NCI-H774 (cell line): ENCODE measurements around the gene PNPLA1.
"Not testable (repeated sequence)": the region's sequence is repeated elsewhere in the genome, so short reads cannot be mapped to it uniquely, and the experiment has no call there.

Experiments used
- DNase-seq: peaks from one replicate; lab custom pipeline; 2025; lab: John Stamatoyannopoulos, UW

The PNPLA1 gene

DNA sequence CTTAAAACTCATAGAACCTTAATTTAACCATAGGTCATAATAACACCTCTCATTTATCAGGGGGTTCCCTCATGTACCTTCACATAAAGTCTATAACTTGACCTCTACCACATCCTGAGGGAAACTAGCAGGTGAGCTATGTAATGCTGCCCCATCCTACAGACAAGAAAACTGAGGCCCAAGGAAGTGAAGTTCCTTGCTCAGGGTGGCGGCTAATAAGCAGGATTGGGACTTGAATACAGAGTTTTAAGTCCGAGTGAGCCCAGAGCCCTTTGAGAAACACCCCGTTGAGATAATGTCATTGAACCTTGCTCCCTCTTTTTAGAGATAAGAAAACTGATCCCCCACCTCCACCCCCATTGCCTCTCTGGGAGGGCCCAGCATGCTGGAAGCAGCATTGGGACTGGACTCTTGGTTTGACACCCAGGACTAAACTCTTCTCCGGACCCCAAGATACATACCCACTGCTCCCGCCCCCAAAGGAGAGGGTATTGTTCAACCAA is 66.4 kb downstream of the PNPLA1 start:
- DNase-seq, result no peak

DNA sequence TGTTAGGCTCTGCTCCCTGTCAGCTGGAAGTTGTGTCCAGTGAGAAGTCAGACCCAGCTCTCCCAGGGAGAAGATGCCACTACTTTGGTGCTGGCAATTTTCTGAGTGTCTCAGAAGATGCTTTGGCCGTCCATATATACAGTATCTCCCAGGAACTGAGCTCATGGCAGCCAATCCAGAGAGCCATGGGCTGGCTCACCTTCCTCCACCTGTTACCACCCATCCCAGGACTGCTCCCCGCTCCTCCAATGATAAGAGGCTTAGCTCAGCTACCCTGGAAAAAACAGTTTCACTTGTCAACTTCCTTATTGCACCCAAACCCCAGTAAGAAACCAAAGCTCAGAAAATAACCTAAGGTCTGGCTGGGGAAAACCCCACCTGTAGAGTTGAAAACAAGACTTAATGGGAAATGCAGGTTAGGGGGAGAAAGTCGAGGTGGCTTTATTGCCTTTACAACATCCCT is 67.0 kb downstream of the PNPLA1 start, which contains the start of gene BNIP5:
BNIP5 (minus strand) TSS at position 110 of the 463 bp plus-strand sequence. CDS start 6,198 bp downstream, outside the sequence.
- no peak for DNase-seq

DNA sequence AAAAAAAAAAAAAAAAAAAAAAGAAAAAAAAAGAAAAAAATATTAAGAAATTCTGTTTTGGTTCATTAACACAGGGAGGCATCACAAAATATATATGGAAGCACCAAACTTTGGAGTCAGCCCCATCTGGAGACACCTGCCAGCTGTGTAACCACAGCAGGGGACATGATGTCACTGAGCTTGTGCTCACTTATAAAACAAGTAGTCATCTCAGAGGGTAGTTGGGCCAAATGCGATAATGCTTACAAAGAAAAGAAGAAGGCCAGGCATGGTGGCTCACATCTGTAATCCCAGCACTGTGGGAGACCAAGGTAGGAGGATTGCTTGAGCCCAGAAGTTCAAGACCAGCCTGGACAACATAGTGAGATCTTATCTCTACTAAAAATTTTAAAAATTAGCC is 68.0 kb downstream of the PNPLA1 start:
- no peak for DNase-seq

DNA sequence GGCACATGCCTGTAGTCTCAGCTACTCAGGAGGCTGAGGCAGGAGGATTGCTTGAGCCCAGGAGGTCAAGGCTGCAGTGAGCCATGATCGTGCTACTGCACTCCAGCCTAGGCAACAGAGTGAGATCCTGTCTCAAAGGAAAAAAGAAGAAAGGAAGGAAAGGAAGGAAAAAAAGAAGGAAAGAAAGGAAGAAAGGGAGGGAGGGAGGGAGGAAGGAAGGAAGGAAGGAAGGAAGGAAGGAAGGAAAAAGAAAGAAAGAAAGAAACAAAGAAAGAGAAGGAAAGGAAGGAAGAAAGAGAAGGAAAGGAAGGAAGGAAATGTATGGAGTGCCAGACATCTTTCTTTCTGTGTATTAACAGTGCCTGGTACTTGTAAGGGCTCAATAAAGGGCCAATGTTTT is 68.4 kb downstream of the PNPLA1 start:
- DNase-seq, result not testable (repeated sequence)

DNA sequence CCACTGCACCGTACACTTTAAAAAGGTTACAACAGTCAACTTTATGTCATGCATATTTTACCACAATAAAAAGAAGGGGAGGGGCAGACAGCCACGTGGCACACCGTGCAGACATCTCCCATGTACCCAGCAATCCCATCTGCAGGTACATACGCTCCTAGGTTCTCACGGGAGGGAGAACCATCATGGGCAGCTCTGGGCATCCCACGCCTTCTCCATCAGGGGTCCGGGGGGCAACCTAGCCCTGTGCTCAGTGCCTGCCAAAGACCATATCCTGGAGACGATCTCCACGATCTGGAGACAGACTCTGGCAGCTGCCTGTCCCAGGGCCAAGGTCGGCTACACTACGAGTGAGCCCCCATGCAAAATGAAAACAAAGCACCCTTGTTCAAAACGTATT is 69.3 kb downstream of the PNPLA1 start:
- DNase-seq, result no peak

DNA sequence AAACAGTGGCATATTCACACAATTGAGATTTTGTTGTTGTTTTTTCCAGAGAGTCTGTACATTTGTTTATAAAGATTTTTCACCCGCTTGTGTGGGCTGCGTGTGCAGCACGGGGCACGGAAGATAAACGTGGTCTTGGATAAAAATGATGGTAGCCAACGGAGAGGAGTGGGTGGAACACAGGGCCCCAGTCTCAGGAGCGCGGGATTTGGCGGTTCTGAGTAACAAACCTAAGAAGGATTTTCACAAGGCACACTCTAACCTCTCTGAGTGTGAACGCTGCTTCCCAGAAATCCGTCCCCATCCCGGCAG is 70.4 kb downstream of the PNPLA1 start:
- DNase-seq, result no peak

DNA sequence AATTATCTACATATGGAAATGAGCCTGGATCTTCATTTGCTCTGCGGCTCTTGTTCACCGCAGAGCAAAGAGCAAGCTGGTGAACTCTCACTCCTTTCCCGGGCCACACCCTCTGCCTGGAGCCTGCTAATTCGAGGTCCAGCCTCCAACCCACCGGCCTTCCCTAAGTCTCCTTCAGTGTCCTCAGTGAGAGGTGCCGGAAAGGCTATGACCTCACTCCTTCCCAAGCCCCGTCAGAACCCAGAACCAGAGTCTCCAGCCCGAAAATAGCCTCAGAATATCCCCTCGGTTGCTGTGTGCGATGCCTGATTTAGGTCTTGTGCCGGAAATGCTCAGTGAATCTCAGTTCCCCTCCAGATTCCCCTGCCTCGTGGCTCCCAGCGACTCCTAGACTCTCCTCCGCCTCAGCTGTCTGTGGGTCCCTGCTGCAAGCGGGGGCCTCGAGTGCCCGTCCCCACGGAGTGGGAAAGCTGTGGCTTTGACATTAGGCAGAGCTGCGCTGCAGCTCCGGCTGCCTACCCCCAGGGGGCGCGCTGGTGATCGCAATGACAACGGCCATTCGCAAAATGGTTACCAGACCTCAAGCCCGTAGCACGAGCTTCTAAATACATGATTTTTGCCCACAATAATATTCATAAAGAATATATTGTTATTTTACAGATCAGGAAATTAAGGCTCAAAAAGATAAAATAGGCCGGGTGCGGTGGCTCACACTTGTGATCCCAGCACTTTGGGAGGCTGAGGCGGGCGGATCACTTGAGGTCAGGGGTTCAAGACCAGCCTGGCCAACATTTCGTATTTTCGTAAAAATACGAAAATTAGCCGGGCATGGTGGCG is 71.0 kb downstream of the PNPLA1 start:
- peak; percentile 25 for DNase-seq

DNA sequence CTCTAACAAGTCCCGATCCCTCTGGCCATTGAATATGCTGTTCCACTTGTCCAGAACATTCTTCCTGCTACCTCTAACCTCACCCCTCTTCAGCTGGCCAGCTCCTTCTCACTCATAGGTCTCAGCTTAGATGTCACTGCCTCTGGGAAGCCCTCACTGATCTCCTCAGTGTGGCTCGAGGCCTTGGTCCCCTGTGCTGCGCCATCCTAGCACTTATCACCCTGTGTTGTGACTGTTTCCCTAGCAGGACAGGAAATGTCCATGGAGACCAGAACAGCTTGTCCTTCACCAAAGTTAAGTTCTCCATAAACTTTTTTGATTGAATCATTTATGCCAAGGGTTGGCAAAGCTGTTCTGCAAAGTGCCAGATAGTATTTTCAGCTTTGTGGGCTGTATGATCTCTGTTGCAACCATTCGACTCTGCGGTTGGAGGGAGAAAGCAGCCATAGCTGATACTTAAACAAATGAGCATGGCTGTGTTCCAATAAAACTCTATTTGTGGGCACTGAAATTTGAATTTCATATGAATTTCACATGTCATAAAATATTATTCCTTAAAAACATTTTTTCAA is 73.3 kb downstream of the PNPLA1 start:
- no peak for DNase-seq

DNA sequence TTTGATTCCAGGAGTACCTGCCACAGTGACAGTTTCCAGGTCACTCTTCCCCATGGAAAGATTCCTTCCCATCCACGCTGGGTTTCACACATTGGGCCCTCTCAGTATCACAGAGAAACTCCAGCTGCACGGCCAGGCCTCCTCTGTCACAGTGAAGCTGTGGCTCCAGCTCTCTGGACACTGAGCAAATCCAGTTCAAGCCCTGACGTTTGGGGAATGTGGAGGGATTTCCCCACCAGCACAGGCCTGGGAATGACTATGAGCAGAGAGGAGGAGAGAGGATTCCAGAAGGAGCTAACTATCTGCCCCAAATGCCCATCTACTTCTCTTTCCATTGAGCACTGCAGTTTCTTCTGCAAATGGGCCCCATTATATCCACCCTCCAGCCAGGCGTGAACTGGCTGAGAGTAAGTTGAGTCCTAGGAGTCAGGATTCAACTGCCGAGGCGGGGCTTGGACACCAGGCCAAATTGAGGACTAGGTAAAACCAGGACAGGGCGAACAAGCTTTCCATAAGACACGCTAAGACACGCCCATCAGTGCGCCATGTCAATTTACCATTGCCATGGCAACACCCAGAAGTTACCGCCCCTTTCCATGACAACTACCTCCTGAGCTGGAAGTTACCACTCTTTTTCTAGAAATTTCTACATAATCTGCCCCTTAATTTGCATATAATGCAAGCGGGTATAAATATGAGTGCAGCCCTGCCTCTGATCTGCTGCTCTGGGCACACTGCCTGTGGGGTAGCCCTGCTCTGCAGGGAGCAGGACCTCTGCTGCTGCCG is 76.0 kb downstream of the PNPLA1 start:
- no peak for DNase-seq

DNA sequence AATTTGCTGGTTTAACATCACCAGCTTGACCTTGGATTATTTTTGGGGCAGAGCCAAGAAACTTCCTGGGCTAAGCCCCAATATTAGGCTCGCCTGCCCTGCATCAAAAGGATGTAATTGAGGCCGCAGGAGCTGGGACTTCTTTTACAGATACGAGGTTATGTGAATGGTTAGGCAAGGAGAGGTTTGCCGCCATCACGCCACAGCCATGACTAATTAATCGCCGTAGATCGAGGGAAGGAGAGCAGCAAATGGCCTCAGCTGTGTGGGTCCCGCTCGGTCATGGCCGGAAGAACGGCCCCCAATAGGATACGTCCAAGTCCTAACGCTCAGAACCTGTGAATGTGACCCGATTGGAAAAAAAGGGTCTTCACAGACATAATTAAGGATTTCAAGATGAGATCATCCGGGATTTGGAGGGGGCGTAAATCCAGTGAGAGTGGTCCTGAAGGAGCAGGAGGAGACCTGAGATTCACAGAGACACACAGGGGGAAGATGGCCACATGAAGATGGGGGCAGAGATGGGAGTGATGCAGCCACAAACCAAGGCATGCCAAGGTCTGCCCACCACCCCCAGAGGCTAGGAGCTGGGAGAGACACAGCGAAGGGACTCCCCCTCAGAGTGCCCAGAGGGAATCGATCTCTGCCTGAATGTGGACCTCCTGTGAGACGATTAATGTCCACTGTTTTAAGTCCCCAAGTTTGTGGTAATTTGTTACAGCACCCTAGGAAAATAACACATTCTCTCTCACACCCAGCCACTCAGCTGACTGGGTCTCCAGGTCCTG is 76.8 kb downstream of the PNPLA1 start:
- DNase-seq, result no peak

DNA sequence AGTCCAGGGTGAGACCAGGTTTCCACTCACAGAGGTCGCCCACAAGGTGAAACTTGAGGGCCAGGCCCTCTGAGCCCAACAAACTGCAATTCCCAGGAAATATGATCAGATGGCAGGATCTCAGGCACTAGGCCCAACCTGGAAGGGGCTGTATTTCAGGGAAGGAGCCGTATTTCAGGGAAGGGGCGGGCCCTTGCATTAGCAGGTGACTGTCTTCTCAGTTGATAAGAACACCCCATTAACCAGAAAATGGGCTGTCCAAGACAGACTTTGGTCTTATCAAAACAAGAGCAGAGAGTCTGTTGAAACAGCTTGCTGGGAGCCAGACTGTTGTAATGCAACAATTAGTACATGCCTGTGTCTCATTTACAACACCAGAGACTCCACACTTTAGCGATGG is 77.8 kb downstream of the PNPLA1 start:
- DNase-seq, result no peak

DNA sequence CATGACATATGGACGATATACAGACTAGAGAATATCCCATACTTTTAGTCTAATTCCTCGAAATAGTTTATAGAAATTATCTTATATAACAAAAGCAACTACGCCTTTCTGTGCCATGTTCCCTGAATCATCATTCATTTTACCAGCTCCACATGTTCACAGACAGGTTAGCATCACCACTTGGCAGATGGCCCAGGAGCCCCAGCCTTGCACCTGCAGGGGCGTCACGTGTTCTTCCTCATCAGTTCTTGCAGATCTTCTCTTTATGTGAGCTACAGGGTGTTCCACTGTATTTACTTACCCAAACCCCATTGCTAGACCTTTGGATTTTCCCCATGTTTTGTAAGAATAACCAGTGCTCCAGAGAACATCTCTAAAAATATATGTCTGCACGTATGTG is 79.4 kb downstream of the PNPLA1 start:
- peak; percentile 76 for DNase-seq

DNA sequence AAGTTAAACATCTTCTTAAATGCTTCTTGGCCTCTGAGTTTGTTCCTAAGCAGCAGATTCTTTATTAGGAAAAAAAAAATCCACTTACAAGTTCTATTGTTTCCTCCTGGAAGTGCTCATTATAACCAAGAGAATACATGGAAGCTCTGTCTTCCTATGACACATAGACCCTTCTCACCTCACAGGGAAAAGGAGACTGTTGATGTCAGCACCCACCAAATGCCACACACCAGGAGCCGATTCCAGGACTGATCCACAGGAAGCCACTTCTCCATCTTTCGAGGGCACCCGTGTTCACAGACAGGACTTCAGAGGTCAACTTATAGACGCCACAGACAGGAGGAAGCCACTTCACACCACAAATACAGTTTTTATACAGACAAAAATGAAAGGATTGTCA is 80.2 kb downstream of the PNPLA1 start:
- no peak for DNase-seq

DNA sequence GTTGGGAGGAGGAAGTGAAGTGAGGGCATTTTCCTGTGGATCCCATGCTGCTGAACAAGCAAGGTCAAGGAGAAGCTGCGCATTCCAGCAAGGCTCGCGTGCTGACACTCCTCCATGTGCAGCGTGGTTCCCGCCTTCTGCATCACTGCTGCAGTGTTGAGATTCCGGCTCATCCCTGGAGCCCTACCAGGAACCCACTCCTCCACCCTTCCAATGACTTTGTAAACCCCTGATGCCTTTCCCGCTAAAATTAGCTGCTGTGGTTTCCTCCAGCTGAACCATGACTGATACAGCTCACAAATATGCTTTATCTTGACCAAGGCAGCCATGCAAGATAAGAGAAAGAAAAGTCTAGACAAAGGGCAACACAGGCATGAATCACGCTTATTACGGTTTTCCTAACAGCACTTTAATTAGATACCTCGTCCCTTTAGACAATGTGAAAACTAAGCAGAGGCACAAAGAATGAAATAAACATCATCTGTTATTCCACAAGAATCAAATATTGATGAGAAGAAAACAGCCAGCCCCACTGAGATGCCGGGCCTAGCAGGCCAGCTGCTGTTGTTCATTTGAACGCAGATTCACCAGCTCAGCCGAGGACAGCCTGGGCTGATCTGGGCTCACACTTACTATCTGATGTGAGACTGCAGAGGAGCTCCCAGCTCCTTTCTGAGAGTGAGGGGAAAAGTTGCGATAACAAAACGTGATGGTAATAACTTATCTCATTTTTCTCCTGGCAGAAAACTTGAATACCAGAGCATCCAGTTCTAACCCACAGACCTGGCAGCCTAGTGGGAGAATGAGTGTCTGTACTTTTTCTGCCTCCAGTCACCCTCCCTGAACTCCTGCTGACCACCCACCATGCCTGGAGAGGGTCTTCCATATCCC is 81.1 kb downstream of the PNPLA1 start:
- no peak for DNase-seq

DNA sequence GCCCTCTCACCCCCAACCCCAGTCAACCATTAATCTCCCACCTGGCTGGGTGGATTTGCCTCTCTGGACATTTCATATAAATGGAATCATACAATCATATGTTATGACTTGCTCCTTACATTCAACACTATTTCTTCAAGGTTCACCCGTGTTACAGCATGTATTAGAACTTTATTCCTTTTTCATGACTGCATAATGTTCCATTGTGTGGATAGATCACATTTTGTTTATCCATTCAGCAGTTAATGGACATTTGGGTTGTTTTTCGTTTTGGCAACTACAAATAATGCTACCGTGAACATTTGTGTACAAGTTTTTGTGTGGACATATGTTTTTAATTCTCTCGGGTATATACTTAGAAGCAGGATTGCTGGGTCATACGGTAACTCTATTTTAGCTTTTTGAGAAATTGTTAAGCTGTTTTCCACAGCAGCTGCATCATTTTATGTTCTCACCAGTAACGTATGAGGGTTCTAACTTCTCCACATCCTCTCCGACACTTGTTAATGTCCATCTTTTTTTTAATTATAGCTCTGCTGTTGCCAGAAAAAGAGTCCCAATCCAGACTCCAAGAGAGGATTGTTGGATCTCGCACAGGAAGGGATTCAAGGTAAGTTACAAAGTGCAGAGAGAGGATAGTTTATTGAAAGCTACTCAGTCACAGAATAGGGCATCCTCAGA is 82.8 kb downstream of the PNPLA1 start:
- DNase-seq, result no peak

DNA sequence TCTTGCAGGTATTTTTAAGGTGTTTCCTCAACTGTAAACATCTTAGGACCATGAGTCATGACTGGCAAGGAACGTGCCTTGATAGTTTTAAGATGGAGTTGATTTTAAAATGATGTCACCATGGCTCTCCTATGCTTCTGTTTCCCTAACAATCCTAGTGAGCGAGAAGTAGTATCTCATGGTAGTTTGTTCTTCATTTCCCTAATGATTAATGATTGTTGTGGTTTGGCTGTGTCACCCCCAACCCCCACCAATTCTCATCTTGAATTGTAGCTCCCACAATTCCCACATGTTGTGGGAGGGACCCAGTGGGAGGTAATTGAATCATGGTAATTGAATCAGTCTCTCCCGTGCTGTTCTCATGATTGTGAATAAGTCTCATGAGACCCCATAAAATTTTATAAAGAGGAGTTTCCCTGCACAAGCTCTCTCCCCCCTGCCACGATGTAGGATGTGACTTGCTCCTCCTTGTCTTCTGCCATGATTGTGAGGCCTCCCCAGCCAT is 83.6 kb downstream of the PNPLA1 start:
- DNase-seq, result no peak

DNA sequence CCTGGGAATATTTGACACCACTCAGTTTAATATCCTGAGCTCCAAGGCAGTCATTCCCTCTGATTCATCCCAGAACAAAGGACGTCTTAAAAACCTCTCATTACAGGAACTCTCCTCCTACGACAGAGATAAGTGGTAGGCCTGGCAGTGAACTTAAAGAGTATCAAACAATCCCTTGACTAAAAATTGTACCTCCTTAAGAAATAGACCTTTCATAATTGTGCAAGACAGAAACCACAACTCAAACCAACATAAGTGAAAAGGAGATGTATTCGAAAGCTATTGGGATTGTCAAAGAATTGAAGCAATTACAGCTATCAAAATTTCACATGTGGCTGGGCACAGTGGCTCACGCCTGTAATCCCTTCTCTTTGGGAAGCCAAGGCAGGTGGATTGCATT is 86.0 kb downstream of the PNPLA1 start:
- DNase-seq, result no peak

DNA sequence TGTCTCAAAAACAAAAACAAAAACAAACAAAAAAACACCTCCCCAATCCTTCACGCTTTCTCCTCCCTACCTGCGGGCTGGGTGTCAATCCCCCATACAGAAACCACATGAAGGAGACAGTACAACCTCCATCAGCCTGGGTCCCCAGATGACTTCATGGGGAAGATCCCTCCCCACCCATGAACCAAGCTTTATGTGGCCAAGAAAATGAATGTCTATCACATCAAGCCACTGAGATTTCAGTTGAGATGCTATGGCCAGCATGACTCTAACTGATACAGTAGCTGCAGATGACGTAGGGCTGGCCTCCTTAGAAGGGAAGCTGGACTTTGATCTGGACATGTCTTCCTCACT is 88.0 kb downstream of the PNPLA1 start:
- DNase-seq, result no peak
